AG10803 (cell line): ENCODE measurements around the gene CD36.

ENCODE experiments used
- DNase-seq: peaks from one replicate; pipeline ENCODE4 v3.0.0; 2010; ENCODE audit warnings: low read depth
- H3K4me3 ChIP-seq: 2 replicates; pipeline ENCODE4 v1.5.1; 2011; ENCODE audit warnings: mild to moderate bottlenecking, low read length, control low read depth
- CTCF ChIP-seq: conservative IDR thresholded peaks from 2 replicates; pipeline ENCODE4 v1.5.1; 2011; ENCODE audit warnings: mild to moderate bottlenecking, low read length, control low read depth, inconsistent platforms

CD36 gene

GRCh38 chr7:80637911-80638765 is at the start of gene CD36:
Gene CD36 (plus strand): TSS chr7:80638642. CDS start chr7:80646741, 8,099 bp downstream.
- DNase-seq, result no peak
- no peak within 1 kb of the TSS for H3K4me3 ChIP-seq
- no peak for TF ChIP-seq CTCF

- no peak for DNase-seq
- no peak for TF ChIP-seq CTCF
- H3K4me3 ChIP-seq, result no peak overlapping the region
Observed at GRCh38 chr7:80589631-80590030, 48.8 kb upstream of the CD36 start.

- no peak for DNase-seq
- no peak for TF ChIP-seq CTCF
- H3K4me3 ChIP-seq, result no peak overlapping the region
Observed at GRCh38 chr7:80591654-80592053, 46.8 kb upstream of the CD36 start.

GRCh38 chr7:80593869-80594586 is 44.4 kb upstream of the CD36 start:
- TF ChIP-seq CTCF, result no peak
- peak; percentile 39 for DNase-seq
- no peak overlapping the region for H3K4me3 ChIP-seq

- no peak overlapping the region for H3K4me3 ChIP-seq
- DNase-seq, result no peak
- no peak for TF ChIP-seq CTCF
Observed at GRCh38 chr7:80596933-80597517, 41.4 kb upstream of the CD36 start.

GRCh38 chr7:80597875-80598274 is 40.6 kb upstream of the CD36 start:
- TF ChIP-seq CTCF, result no peak
- no peak for DNase-seq
- H3K4me3 ChIP-seq, result no peak overlapping the region

GRCh38 chr7:80600046-80600445 is 38.4 kb upstream of the CD36 start:
- TF ChIP-seq CTCF, result no peak

More at GRCh38 chr7:80600046-80600445, 38.4 kb upstream of the CD36 start:
- no peak for DNase-seq
- no peak overlapping the region for H3K4me3 ChIP-seq
